Stomach smooth muscle (tissue), 2 donors: ENCODE data around the gene SLC39A11.
"Not testable (repeated sequence)": the region's sequence is repeated elsewhere in the genome, so short reads cannot be mapped to it uniquely, and the experiment has no call there.

Source experiments
- H3K27ac ChIP-seq: one replicate; pipeline ENCODE4 v1.7.0; 2013; ENCODE audit warnings: mild to moderate bottlenecking, low read length, inconsistent platforms
- H3K27me3 ChIP-seq, 2 donors: one replicate each; pipeline ENCODE4 v1.7.0; 2013; ENCODE audit warnings: low read length in 2 of 2; ENCODE audit not compliant: insufficient read depth in 2 of 2, control insufficient read depth in 1 of 2
- H3K36me3 ChIP-seq, 2 donors: one replicate each; pipeline ENCODE4 v1.7.0; 2013; ENCODE audit warnings: low read length in 2 of 2; ENCODE audit not compliant: control insufficient read depth in 2 of 2, insufficient read depth in 2 of 2
- H3K4me1 ChIP-seq: one replicate; pipeline ENCODE4 v1.7.0; 2013; ENCODE audit warnings: low read length; ENCODE audit not compliant: control insufficient read depth, insufficient read depth
- H3K4me3 ChIP-seq, 2 donors: one replicate each; pipeline ENCODE4 v1.7.0; 2013; ENCODE audit warnings: low read length in 2 of 2
- H3K9ac ChIP-seq, 2 donors: one replicate each; pipeline ENCODE4 v1.7.0; 2013; ENCODE audit warnings: low read length in 2 of 2, mild to moderate bottlenecking in 1 of 2
- H3K9me3 ChIP-seq, 2 donors: one replicate each; pipeline ENCODE4 v1.7.0; 2013; ENCODE audit warnings: low read length in 2 of 2; ENCODE audit not compliant: control insufficient read depth in 2 of 2
- donor health status: healthy.
- donor health status: Pancreatic carcinoma.

SLC39A11 gene, protein sequence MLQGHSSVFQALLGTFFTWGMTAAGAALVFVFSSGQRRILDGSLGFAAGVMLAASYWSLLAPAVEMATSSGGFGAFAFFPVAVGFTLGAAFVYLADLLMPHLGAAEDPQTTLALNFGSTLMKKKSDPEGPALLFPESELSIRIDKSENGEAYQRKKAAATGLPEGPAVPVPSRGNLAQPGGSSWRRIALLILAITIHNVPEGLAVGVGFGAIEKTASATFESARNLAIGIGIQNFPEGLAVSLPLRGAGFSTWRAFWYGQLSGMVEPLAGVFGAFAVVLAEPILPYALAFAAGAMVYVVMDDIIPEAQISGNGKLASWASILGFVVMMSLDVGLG

DNA sequence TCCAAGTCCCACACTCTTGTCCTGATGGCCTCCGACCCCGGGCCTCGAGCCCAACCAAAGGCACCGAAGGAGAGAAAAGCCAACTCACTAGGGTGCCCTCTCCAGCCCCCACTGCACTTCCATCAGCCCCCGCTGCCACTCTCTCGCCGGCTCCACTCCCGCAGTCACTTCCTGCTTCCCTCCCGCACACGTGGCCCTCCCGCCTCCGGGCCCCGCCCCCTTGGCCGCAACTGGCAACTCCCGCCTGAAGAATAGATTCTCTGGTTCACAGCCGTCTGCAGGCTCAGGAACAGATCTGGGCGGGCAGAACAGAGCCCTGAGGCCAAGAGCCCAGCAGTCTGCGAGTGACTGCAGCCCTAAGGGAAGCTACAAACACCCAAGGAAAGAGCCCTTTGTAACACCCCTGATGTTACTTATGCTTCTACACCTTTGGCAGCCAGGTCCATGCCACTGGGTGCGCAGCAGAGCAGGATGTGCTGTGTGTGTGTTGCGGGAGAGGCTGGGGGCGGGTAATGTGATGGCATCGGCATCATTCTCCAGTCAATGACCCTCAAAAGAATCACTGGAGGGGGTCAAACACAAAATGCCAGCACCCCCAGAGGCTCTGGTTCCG lies at the start of gene SLC39A11:
Gene SLC39A11 (minus strand): TSS at position 166 of the 613 bp plus-strand sequence. CDS start 3,924 bp downstream, outside the sequence.
- H3K9me3 ChIP-seq, result no peaks in the 10 kb centered on the region
- H3K4me3 ChIP-seq, result peak within 1 kb of the TSS; percentile 75 to 82
- peaks cover 0 to 5% of the 10 kb centered on the region in 2 donors for H3K36me3 ChIP-seq
- peaks cover 17% of the 10 kb centered on the region for H3K4me1 ChIP-seq
- H3K27me3 ChIP-seq, result no peaks in the 10 kb centered on the region
- H3K27ac ChIP-seq, result no peak within 1 kb of the TSS
- H3K9ac ChIP-seq, result peak within 1 kb of the TSS; percentile 52 to 72

DNA sequence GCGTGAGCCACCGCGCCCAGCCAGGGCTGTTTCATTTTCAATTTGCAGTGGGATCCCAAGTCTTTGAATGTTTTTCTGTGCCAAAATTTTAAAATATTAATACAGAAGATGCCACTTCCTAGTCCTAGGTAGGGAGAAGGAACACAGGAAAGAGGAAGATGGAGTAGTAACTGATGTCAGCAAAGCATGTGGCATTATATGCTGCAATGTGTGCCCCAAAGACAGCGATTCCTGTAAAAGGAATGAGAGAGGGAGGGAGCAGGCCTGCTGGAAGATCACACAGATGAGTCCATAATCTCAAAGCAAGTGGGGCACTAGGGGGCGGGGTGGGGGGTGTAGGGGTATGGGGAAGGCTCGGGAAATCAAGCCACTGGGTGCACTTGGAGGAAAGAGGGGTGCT lies 48.9 kb upstream of the SLC39A11 start:
- H3K9me3 ChIP-seq, result no peaks in the 10 kb centered on the region
- H3K9ac ChIP-seq, result no peak overlapping the region
- no peaks in the 10 kb centered on the region for H3K4me1 ChIP-seq
- peaks cover 0 to 4% of the 10 kb centered on the region in 2 donors for H3K27me3 ChIP-seq
- no peak overlapping the region for H3K27ac ChIP-seq
- H3K4me3 ChIP-seq, result no peak overlapping the region
- H3K36me3 ChIP-seq, result no peaks in the 10 kb centered on the region

DNA sequence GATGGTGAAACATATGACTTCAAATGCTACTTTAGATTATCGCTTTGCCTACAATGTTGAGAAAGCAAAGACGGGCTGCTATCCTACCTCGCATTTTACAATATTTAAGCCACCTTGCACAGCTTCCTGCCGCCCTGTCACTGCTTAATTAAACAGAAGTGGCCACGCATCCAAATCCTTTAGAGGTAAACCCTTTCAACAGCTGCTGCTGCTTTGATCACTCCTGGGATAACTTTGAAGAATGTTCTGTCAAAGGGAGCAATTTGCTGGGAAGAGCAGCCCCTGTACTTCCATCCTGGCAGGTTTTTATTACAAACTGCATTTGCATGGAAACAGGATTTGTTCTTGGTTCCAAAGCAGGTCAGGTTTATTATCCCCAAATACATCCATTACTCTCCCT lies 48.1 kb upstream of the SLC39A11 start:
- Histone ChIP-seq H3K27me3 (peaks cover 0 to 2% of the 10 kb centered on the region in 2 donors), H3K36me3 (no peaks in the 10 kb centered on the region), H3K27ac (no peak overlapping the region), H3K4me3 (no peak overlapping the region), H3K4me1 (no peaks in the 10 kb centered on the region), H3K9ac (no peak overlapping the region), H3K9me3 (no peaks in the 10 kb centered on the region)

DNA sequence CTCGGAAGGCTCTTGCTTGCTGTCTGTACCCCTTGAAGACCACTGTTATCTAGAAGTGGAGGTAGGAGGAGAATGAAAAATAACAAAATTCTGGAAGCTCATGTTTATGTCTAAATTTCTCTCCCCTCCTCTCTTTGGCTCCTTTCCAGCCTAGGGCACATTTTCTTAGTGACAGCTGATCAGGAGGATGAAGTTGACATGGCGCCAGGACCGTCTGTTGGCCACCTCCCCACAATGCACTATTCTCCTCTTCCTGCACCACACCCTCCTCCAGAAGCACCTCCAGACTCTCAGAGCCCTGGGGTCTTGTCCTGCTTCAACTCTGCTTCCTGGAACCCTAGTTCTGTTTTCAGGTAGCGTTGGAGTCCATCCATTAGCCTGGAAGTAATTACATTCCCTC lies 46.8 kb upstream of the SLC39A11 start:
- Histone ChIP-seq H3K27me3 (peaks cover 0 to 2% of the 10 kb centered on the region in 2 donors), H3K4me3 (no peak overlapping the region), H3K4me1 (no peaks in the 10 kb centered on the region), H3K27ac (no peak overlapping the region), H3K9ac (no peak overlapping the region), H3K9me3 (no peaks in the 10 kb centered on the region), H3K36me3 (no peaks in the 10 kb centered on the region)

DNA sequence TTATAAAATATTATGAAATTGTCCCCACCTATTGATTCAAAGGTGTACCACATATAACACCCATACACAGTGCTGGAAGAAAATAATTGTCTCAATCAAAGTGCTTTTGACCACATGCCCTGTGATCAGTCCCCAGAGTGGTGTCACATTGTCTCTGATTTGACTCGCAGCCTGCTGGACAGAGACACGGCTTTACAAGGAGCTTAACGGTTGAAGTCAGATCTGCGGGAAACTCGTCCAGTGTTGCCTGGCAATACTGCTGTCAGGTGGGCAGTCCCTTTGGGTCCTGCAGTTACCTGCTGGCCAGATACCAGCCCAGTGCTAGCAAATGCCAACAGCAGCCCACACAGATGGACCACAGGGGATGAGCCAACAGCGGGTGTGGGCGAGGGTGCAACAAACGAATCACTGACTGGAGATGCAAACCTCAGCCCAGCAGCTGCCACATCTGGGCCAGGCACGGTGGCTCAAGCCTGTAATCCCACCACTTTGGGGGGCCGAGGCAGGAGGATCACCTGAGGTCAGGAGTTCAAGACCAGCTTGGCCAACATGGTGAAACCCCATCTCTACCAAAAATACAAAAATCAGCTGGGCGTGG lies 46.2 kb upstream of the SLC39A11 start:
- Histone ChIP-seq H3K27ac (no peak overlapping the region), H3K27me3 (peaks cover 0 to 2% of the 10 kb centered on the region in 2 donors), H3K9me3 (no peaks in the 10 kb centered on the region), H3K9ac (no peak overlapping the region), H3K36me3 (no peaks in the 10 kb centered on the region), H3K4me1 (no peaks in the 10 kb centered on the region), H3K4me3 (no peak overlapping the region)

DNA sequence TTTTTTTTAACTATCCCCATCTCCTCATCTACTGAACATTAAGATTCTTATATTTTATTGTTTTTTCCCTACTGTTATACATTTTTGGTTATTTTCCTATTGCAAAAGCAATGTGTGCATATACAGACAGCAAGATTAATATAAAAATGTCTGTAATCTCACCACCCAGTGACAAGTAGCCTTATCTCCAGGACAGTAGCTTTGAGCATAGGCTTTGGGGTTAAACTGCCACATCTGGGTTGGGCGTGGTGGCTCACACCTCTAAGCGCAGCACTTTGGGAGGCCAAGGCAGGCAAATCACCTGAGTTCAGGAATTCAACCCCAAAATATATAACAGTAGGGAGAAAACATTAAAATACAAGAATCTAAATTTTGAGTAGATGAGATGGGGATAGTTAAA lies 44.9 kb upstream of the SLC39A11 start:
- no peaks in the 10 kb centered on the region for H3K36me3 ChIP-seq
- H3K27ac ChIP-seq, result no peak overlapping the region
- no peak overlapping the region for H3K4me3 ChIP-seq
- no peak overlapping the region for H3K9ac ChIP-seq
- no peaks in the 10 kb centered on the region for H3K9me3 ChIP-seq
- peaks cover 0 to 2% of the 10 kb centered on the region in 2 donors for H3K27me3 ChIP-seq
- no peaks in the 10 kb centered on the region for H3K4me1 ChIP-seq

DNA sequence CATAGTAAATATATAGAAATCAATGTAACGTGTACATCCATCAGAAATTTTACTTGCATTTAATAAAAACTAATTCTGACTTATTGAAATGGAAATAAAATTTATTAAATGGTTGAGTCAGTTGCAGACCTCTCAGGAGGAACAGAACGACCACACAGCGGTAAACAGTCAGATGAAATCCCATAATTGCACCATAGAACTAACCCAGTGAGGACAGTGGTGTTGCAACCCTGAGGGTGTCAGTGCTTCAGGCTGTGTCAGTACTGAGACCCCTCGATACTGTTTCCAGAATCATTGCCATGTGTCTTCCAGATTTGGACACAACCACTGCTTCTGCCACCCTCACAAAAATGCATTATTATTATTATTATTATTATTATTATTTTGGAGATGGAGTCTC lies 43.3 kb upstream of the SLC39A11 start:
- no peaks in the 10 kb centered on the region for H3K9me3 ChIP-seq
- no peak overlapping the region for H3K9ac ChIP-seq
- H3K27ac ChIP-seq, result no peak overlapping the region
- peaks cover 0 to 2% of the 10 kb centered on the region in 2 donors for H3K27me3 ChIP-seq
- H3K4me1 ChIP-seq, result no peaks in the 10 kb centered on the region
- no peaks in the 10 kb centered on the region for H3K36me3 ChIP-seq
- H3K4me3 ChIP-seq, result no peak overlapping the region

DNA sequence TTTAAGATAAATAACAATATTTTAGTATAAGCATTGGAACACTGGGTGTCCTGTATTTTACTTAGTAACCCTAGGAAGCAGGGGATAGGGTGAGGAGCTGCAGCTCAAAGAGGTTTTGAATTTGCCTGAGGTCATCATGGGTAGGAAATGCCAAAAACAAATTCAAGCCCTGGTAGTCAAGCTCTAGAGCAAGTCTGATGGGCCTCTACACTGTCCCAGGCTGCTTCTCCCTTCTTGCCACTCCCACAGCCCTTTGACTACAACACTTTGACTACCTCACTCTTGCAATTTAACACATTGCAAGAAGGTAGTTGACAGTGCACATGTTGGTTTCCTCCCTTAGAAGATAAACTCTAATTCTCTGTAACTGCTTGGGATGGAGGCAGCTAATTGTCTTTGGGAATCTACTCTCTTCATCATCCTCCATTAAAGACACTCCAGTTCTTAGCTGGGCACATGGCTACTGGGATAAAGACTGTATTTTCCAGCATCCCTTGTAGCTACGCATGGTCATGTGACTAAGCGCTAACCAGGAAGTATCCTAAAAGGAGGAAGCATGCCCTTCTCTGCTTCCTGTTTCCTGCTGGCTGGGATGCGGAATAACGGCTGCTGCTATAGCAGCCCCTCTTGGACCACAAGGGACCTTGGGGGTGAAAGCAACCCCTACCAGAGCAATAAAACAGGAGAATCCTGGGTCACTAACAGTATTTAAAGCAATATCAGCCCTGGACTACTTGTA lies 41.6 kb upstream of the SLC39A11 start:
- H3K36me3 ChIP-seq, result no peaks in the 10 kb centered on the region
- no peak overlapping the region for H3K4me3 ChIP-seq
- no peak overlapping the region for H3K9ac ChIP-seq
- no peaks in the 10 kb centered on the region for H3K9me3 ChIP-seq
- no peak overlapping the region for H3K27ac ChIP-seq
- peaks cover 0 to 2% of the 10 kb centered on the region in 2 donors for H3K27me3 ChIP-seq
- no peaks in the 10 kb centered on the region for H3K4me1 ChIP-seq

DNA sequence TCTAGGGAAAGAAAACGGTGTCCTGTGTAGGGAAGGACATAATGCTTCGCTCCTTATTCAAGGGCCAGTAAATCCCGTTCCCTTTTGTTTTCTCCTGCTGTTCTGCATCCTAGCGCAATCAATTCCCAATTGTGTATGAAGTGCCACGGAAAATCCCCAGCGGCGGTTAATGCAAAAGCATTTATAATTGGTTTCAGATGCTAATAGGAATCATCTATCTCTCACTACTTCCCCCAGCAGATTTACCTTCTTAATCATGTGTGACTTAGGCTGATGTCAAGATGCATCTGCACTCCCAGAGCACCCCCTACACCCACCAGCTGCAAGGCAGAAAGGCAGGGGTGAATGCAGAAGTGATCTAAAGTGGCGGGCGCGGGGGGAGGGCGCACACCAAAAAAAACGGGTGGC lies 39.6 kb upstream of the SLC39A11 start:
- Histone ChIP-seq H3K36me3 (no peaks in the 10 kb centered on the region), H3K9me3 (no peaks in the 10 kb centered on the region), H3K9ac (no peak overlapping the region), H3K4me1 (no peaks in the 10 kb centered on the region), H3K27ac (no peak overlapping the region), H3K4me3 (no peak overlapping the region), H3K27me3 (peaks cover 0 to 2% of the 10 kb centered on the region in 2 donors)

DNA sequence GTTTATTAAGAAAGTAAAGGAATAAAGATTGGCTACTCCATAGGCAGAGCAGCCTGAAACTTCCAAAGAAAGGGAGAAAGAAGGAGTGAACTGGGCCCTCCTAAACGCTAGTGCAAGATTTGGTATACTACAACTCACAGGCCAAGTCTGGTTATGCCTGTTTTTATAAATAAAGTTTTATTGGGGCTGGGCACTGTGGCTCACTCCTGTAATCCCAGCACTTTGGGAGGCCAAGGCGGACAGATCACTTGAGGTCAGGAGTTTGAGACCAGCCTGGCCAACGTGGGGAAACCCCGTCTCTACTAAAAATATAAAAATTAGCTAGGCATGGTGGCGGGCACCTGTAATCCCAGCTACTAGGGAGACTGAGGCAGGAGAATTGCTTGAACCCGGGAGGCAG lies 39.0 kb upstream of the SLC39A11 start:
- H3K9ac ChIP-seq, H3K4me3 ChIP-seq, H3K36me3 ChIP-seq, H3K9me3 ChIP-seq, H3K27ac ChIP-seq, H3K27me3 ChIP-seq, H3K4me1 ChIP-seq: not testable (repeated sequence)
